SU-DHL-6 (cell line): Measurements from ENCODE around the gene HELLS.

ENCODE experiments used
- EZH2phosphoT487 ChIP-seq: fragments of 200-600 bp; sonication (generic), shearing (Covaris generic); conservative IDR thresholded peaks from 2 replicates; pipeline ENCODE4 v1.6.1; 2018; ENCODE audit warnings: mild to moderate bottlenecking, antibody characterized with exemption, low read length, moderate library complexity, mixed read lengths
- TF ChIP-seq, protein P1 (sequence below): fragments of 200-600 bp; sonication (generic); IDR thresholded peaks from one replicate; pipeline ENCODE4 v1.5.1; 2017; ENCODE audit warnings: antibody characterized with exemption, mild to moderate bottlenecking, low read length, moderate library complexity; ENCODE audit not compliant: insufficient read depth, poor library complexity, severe bottlenecking

DNA sequence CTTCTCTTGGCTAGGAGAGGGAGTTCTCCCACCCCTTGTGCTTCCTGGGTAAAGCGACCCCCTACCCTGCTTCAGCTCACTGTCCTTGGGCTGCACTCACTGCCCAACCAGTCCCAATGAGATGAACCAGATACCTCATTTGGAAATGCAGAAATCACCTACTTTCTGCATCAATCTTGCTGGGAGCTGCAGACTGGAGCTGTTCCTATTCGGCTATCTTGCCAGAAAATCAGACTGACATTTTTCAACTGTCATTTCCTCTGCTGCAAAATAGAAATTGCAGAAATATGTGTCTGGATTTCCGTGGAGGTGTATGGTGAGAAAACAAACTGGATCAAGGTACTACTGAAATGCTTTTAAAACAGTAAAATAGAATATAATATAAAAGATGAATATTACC lies 95.0 kb downstream of the HELLS start:
- TF ChIP-seq, protein P1, sequence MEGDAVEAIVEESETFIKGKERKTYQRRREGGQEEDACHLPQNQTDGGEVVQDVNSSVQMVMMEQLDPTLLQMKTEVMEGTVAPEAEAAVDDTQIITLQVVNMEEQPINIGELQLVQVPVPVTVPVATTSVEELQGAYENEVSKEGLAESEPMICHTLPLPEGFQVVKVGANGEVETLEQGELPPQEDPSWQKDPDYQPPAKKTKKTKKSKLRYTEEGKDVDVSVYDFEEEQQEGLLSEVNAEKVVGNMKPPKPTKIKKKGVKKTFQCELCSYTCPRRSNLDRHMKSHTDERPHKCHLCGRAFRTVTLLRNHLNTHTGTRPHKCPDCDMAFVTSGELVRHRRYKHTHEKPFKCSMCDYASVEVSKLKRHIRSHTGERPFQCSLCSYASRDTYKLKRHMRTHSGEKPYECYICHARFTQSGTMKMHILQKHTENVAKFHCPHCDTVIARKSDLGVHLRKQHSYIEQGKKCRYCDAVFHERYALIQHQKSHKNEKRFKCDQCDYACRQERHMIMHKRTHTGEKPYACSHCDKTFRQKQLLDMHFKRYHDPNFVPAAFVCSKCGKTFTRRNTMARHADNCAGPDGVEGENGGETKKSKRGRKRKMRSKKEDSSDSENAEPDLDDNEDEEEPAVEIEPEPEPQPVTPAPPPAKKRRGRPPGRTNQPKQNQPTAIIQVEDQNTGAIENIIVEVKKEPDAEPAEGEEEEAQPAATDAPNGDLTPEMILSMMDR, result no peak
- TF ChIP-seq EZH2phosphoT487, result no peak
